Measurements from ENCODE around the gene DHX15.

DHX15 gene

GRCh38 chr4:24614881-24615280 lies 30.5 kb upstream of the DHX15 start:
- TF ChIP-seq CTCF (IDR thresholded peaks at IDR 0.05; ENCODE audit: low read depth, low read length): no peak
- DNase-seq (ENCODE audit: extremely low read depth, low read depth): no peak

GRCh38 chr4:24613502-24613901 lies 29.1 kb upstream of the DHX15 start:
- no peak for DNase-seq (ENCODE audit: extremely low read depth, low read depth)
- TF ChIP-seq CTCF (IDR thresholded peaks at IDR 0.05; ENCODE audit: low read depth, low read length): no peak

GRCh38 chr4:24611575-24611974 lies 27.2 kb upstream of the DHX15 start:
- TF ChIP-seq CTCF (IDR thresholded peaks at IDR 0.05; ENCODE audit: low read depth, low read length): no peak
- DNase-seq (ENCODE audit: extremely low read depth, low read depth): no peak

- no peak for TF ChIP-seq CTCF (IDR thresholded peaks at IDR 0.05; ENCODE audit: low read depth, low read length)
- DNase-seq (ENCODE audit: extremely low read depth, low read depth): no peak
Measured at GRCh38 chr4:24607334-24607733, 23.0 kb upstream of the DHX15 start.

- no peak for DNase-seq (ENCODE audit: extremely low read depth, low read depth)
- TF ChIP-seq CTCF (IDR thresholded peaks at IDR 0.05; ENCODE audit: low read depth, low read length): no peak
Measured at GRCh38 chr4:24605216-24605615, 20.9 kb upstream of the DHX15 start.

- TF ChIP-seq CTCF (IDR thresholded peaks at IDR 0.05; ENCODE audit: low read depth, low read length): no peak
- no peak for DNase-seq (ENCODE audit: extremely low read depth, low read depth)
Measured at GRCh38 chr4:24604558-24605214, 20.3 kb upstream of the DHX15 start.

GRCh38 chr4:24603343-24603742 lies 19.0 kb upstream of the DHX15 start:
- no peak for DNase-seq (ENCODE audit: extremely low read depth, low read depth)
- no peak for TF ChIP-seq CTCF (IDR thresholded peaks at IDR 0.05; ENCODE audit: low read depth, low read length)
